ENCODE results near the gene GJC1. TPM values are rescaled to one million over a fixed set of nuclear protein-coding genes. Genes with fewer than 3 reads are reported as not detected.

GJC1 gene
- total and polyA plus RNA-seq, 11 donors: 14.2 to 60.8 (median 24.9) TPM

DNA sequence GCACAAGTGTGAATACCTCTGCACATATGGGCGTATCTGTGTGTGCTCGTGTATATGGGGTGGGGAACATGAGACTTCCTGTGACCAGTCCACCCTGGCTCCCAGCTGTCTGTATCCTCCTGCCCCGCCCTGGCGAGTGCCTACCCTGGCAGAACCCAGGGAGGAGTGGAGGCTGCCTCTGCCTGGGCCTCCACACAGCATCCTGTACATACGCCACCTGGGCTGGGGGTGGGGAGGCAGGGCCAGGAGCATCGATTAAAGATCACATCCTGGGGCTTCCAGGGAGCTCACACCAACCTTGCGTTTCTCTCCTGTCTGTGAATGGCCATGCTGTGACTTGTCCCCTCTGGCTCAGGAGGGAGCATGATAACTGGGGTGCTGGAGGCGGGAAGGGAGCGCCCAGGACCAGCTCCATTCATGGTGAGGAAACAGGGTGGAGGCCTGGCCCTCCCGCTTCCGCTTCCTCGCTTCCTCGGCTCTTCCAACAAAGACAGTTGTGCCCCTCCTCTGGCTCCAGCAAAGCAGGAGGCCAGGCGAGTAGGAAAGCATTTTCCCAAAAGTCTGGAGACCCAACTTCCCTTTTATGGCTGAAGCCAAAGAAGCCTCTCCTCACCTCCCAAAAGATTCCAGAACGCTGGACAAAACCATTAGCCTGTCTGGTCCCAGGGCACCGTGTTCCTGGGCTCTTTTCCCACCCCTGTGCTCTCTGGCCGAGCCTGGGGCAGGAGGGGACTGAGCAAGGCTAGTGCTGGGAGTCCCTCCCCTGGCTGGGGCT, 48.3 kb downstream of the GJC1 start:
- Histone ChIP-seq H3K27ac (peak overlapping the region; percentile 51 to 93 (median 80)), H3K9me3 (no peaks in the 10 kb centered on the region), H3K4me1 (peaks cover 4 to 59% (median 39%) of the 10 kb centered on the region in 12 donors), H3K4me3 (peak overlapping the region in 5 of 12 donors; percentile 5 to 25 (median 13)), H3K36me3 (no peaks in the 10 kb centered on the region), H3K27me3 (no peaks in the 10 kb centered on the region)
- TF ChIP-seq POLR2A (IDR thresholded peaks at IDR 0.05): peak in 1 of 2 donors; percentile 14
- TF ChIP-seq, protein P1, sequence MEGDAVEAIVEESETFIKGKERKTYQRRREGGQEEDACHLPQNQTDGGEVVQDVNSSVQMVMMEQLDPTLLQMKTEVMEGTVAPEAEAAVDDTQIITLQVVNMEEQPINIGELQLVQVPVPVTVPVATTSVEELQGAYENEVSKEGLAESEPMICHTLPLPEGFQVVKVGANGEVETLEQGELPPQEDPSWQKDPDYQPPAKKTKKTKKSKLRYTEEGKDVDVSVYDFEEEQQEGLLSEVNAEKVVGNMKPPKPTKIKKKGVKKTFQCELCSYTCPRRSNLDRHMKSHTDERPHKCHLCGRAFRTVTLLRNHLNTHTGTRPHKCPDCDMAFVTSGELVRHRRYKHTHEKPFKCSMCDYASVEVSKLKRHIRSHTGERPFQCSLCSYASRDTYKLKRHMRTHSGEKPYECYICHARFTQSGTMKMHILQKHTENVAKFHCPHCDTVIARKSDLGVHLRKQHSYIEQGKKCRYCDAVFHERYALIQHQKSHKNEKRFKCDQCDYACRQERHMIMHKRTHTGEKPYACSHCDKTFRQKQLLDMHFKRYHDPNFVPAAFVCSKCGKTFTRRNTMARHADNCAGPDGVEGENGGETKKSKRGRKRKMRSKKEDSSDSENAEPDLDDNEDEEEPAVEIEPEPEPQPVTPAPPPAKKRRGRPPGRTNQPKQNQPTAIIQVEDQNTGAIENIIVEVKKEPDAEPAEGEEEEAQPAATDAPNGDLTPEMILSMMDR (IDR thresholded peaks at IDR 0.05): no peak
- peak; percentile 4 to 53 (median 36) for ATAC-seq
- intact Hi-C loops (cut with DNase I): loop anchor here in 7 of 10 donors (2.0 to 5.0 kb wide), 3 partner anchors 46 to 49 kb away; partner anchors contain the start of gene GJC1 (in 3 of the 7)
- 38 to 59% (median 46%) methylated on average over 16 to 17 of the region's 17 CpGs for WGBS, 4 donors
- DNase-seq: peak; percentile 59 to 83 (median 73)

DNA sequence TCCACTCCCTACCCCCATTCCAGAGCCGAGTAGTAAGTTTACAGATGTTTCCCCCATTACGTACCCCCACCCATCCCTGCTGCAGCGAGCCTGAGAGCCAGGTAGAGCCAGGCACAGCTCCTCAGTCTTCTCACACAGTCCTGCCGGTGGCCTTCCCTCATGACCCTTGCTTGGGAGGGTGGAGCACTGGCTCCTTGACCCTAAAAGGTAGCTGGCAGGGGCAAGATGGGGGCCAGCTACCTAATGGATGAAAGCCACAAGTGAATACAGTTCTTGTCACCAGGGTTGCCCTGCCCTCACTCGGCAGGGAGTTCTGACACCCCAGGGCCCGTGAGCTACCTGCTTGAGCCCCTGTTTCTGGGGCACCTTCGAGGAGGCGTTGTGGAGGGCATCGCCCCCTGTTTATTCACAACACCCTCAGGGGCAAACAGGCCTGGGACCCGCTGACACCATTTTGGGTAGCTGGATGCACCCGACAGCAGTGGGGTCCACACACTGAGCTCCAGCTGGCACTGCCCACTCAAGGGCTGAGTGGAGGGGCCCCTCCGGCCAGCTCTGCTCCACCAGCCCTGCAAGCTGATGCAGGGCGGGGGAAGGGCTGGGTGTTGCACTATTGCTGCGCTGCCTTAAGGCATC, 49.1 kb downstream of the GJC1 start:
- H3K27me3 ChIP-seq: no peaks in the 10 kb centered on the region
- DNase-seq: peak in 1 of 5 donors; percentile 35
- ATAC-seq: no peak
- WGBS, 4 donors: 85 to 91% (median 89%) methylated on average over 12 to 14 of the region's 14 CpGs
- H3K4me3 ChIP-seq: no peak overlapping the region
- no peak for TF ChIP-seq POLR2A (IDR thresholded peaks at IDR 0.05)
- TF ChIP-seq, protein P1 (IDR thresholded peaks at IDR 0.05): no peak
- H3K27ac ChIP-seq: peak overlapping the region in 10 of 12 donors; percentile 63 to 93 (median 82)
- intact Hi-C loops (cut with DNase I): loop anchor here in 6 of 10 donors (2.0 to 5.0 kb wide), 3 partner anchors 46 to 50 kb away; partner anchors contain the start of gene GJC1 (in 2 of the 6)
- H3K4me1 ChIP-seq: peaks cover 4 to 56% (median 36%) of the 10 kb centered on the region in 12 donors
- H3K36me3 ChIP-seq: no peaks in the 10 kb centered on the region
- H3K9me3 ChIP-seq: no peaks in the 10 kb centered on the region

DNA sequence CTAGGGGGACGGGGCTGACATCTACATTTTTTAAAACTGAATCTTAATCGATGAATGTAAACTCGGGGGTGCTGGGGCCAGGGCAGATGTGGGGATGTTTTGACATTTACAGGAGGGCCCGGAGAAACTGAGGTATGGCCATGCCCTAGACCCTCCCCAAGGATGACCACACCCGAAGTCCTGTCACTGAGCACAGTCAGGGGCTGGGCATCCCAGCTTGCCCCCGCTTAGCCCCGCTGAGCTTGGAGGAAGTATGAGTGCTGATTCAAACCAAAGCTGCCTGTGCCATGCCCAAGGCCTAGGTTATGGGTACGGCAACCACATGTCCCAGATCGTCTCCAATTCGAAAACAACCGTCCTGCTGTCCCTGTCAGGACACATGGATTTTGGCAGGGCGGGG, 49.9 kb downstream of the GJC1 start:
- peaks cover 4 to 59% (median 39%) of the 10 kb centered on the region in 12 donors for H3K4me1 ChIP-seq
- no peak for ATAC-seq
- no peaks in the 10 kb centered on the region for H3K36me3 ChIP-seq
- H3K27ac ChIP-seq: peak overlapping the region in 9 of 12 donors; percentile 16 to 84 (median 76)
- no peaks in the 10 kb centered on the region for H3K27me3 ChIP-seq
- 88 to 94% (median 91%) methylated on average over 12 of the region's 12 CpGs for WGBS, 4 donors
- DNase-seq: no peak
- TF ChIP-seq, protein P1 (IDR thresholded peaks at IDR 0.05): no peak
- no peak for TF ChIP-seq POLR2A (IDR thresholded peaks at IDR 0.05)
- H3K4me3 ChIP-seq: no peak overlapping the region
- intact Hi-C loops (cut with DNase I): loop anchor here in 6 of 10 donors (2.0 to 5.0 kb wide), 3 partner anchors 47 to 51 kb away; partner anchors contain the start of gene GJC1 (in 2 of the 6)
- no peaks in the 10 kb centered on the region for H3K9me3 ChIP-seq
